Testis (tissue), 2 donors: ENCODE data around the gene GCN1.

Source experiments
- POLR2A ChIP-seq: fragments of 450-650 bp; IDR thresholded peaks from one replicate; pipeline ENCODE4 v1.6.1; 2017; ENCODE audit warnings: antibody characterized with exemption, mild to moderate bottlenecking, moderate library complexity
- TF ChIP-seq, protein P1 (sequence below), 3 experiments: fragments of 450-650 bp in 2 of 3; fragments of 200-600 bp in 1 of 3; sonication (generic) in 1 of 3; IDR thresholded peaks; one replicate each; pipeline ENCODE4 v1.5.1; 2016 to 2019; ENCODE audit warnings: antibody characterized with exemption in 3 of 3, mild to moderate bottlenecking in 2 of 3, moderate library complexity in 1 of 3

DNA sequence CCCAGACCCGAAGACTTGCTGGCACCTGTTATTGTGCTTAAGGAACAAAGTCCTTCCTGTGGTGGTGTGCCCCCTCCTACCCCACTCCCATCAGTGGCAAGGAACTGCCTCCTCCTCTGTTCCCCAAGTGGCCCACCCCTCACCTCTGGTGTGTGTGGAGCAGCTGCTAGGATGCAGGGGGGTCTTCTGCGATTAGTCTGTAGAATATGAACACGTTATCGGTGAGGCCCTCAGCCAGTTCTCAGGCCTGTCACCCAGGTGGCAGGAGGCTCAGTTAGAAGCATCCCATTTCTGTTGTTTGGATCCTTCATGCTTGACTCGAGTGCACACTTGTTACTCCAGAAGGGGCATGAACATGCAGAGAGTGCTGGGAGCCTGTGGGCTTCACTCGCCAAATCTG is 117.3 kb downstream of the GCN1 start:
- TF ChIP-seq POLR2A = no peak
- TF ChIP-seq, protein P1, sequence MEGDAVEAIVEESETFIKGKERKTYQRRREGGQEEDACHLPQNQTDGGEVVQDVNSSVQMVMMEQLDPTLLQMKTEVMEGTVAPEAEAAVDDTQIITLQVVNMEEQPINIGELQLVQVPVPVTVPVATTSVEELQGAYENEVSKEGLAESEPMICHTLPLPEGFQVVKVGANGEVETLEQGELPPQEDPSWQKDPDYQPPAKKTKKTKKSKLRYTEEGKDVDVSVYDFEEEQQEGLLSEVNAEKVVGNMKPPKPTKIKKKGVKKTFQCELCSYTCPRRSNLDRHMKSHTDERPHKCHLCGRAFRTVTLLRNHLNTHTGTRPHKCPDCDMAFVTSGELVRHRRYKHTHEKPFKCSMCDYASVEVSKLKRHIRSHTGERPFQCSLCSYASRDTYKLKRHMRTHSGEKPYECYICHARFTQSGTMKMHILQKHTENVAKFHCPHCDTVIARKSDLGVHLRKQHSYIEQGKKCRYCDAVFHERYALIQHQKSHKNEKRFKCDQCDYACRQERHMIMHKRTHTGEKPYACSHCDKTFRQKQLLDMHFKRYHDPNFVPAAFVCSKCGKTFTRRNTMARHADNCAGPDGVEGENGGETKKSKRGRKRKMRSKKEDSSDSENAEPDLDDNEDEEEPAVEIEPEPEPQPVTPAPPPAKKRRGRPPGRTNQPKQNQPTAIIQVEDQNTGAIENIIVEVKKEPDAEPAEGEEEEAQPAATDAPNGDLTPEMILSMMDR (IDR thresholded peaks at IDR 0.05) = no peak
